Glutamatergic neuron (in vitro differentiated cells): ENCODE data around the gene SVIL. TPM values are rescaled to one million over a fixed set of nuclear protein-coding genes. Genes with fewer than 3 reads are reported as not detected.

Experiments
- DNase-seq: peaks from one replicate; pipeline ENCODE4 v3.0.0; 2022
- H3K27ac Mint-ChIP-seq: one replicate; pipeline ENCODE4 v1.8.0; 2020; ENCODE audit warnings: mild to moderate bottlenecking, mixed read lengths, inconsistent platforms; ENCODE audit not compliant: unreplicated experiment
- H3K27me3 Mint-ChIP-seq: one replicate; pipeline ENCODE4 v1.8.0; 2020; ENCODE audit warnings: mild to moderate bottlenecking, moderate library complexity, mixed read lengths, inconsistent platforms; ENCODE audit not compliant: unreplicated experiment
- H3K36me3 Mint-ChIP-seq: one replicate; pipeline ENCODE4 v1.8.0; 2020; ENCODE audit warnings: mild to moderate bottlenecking, mixed read lengths, inconsistent platforms; ENCODE audit not compliant: unreplicated experiment
- H3K4me1 Mint-ChIP-seq: one replicate; pipeline ENCODE4 v1.8.0; 2020; ENCODE audit warnings: mild to moderate bottlenecking, low read depth, mixed read lengths, inconsistent platforms; ENCODE audit not compliant: unreplicated experiment
- H3K4me3 Mint-ChIP-seq: one replicate; pipeline ENCODE4 v1.8.0; 2020; ENCODE audit warnings: mild to moderate bottlenecking, mixed read lengths, inconsistent platforms; ENCODE audit not compliant: unreplicated experiment
- H3K9me3 Mint-ChIP-seq: one replicate; pipeline ENCODE4 v1.8.0; 2020; ENCODE audit warnings: mild to moderate bottlenecking, moderate library complexity, mixed read lengths, inconsistent platforms; ENCODE audit not compliant: unreplicated experiment
- total RNA-seq: library from RNA; stranded (reverse); fragmentation: NEBNext Ultra II Directional; extraction: Animal tissue kit (Norgen Biotek cat#: 25700); gene quantifications from one replicate; pipeline ENCODE4 v1.2.1, GENCODE V29; 2021; ENCODE audit not compliant: unreplicated experiment
- TF ChIP-seq, protein P1 (sequence below): fragments of 200-600 bp; sonication (generic); IDR thresholded peaks from one replicate; pipeline ENCODE4 v1.5.0; 2021; ENCODE audit not compliant: partially characterized antibody, unreplicated experiment

The SVIL gene
- total RNA-seq, 1 donor from 2014 or later: 117 TPM

DNA sequence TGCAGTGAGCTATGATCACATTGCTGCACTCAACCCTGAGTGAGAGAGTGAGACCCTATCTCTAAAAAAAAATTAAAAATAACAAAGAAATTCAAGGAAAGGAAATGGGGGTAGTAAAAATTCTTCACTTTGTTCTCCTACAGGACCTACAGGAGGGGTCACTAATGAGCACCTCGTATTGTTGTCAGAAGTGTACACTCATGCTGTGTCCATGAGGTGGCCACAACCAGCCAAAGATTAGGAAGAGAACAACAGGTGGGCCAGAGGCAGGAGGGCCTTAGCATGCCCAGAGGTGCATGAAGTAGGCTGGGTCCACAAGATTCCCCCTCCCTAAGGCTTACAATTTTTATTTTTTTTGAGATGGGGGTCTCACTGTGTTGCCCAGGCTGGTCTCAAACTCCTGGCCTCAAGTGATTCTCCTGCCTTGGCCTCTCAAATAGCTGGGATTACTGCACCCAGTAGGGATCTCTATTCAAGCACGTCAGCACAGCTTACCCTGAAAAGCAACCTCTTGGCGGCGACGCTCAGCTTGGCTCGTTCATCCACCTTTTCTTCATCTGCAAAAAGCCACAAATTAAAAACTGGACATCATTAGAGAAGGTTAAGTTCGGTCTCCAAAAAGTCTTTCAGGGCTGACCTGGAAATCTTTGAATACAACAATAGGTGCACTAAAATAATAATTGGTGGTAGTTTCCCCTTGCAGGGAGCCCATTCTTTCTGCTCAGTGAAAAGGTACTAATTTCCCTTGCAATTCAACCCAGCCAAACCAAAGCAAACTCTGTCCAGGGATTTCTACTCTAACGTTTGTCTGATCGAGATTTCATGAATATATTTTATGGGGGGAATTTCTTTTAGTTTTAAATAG is 104.4 kb downstream of the SVIL start:
- Mint-ChIP-seq H3K36me3 (no peaks in the 10 kb centered on the region), H3K4me3 (no peak overlapping the region), H3K4me1 (peaks cover 10% of the 10 kb centered on the region), H3K27me3 (peaks cover 2% of the 10 kb centered on the region), H3K27ac (no peak overlapping the region), H3K9me3 (no peaks in the 10 kb centered on the region)
- no peak for DNase-seq
- TF ChIP-seq, protein P1, sequence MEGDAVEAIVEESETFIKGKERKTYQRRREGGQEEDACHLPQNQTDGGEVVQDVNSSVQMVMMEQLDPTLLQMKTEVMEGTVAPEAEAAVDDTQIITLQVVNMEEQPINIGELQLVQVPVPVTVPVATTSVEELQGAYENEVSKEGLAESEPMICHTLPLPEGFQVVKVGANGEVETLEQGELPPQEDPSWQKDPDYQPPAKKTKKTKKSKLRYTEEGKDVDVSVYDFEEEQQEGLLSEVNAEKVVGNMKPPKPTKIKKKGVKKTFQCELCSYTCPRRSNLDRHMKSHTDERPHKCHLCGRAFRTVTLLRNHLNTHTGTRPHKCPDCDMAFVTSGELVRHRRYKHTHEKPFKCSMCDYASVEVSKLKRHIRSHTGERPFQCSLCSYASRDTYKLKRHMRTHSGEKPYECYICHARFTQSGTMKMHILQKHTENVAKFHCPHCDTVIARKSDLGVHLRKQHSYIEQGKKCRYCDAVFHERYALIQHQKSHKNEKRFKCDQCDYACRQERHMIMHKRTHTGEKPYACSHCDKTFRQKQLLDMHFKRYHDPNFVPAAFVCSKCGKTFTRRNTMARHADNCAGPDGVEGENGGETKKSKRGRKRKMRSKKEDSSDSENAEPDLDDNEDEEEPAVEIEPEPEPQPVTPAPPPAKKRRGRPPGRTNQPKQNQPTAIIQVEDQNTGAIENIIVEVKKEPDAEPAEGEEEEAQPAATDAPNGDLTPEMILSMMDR: no peak

DNA sequence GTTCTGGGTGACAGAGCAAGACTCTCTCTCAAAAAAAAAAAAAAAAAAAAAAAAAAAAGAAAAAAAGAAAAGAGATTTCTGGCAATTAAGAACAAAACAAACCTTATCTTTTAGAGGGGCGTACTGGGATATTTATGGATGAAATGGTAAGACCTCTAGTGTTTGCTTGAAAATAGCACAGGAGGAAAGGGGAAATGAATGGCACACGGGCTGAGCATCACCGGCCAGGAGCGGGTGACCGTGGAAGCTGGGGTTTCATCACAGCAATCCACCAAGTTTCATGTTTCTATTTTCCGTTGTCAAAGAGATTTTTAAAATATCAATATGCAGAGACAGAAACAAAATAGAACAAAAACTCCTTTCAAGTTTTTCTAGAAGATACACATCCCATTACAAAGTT is 105.6 kb downstream of the SVIL start:
- Mint-ChIP-seq H3K27ac (no peak overlapping the region), H3K4me1 (peaks cover 6% of the 10 kb centered on the region), H3K27me3 (peaks cover 2% of the 10 kb centered on the region), H3K36me3 (no peaks in the 10 kb centered on the region), H3K9me3 (no peaks in the 10 kb centered on the region), H3K4me3 (no peak overlapping the region)
- TF ChIP-seq, protein P1: no peak
- DNase-seq: no peak

DNA sequence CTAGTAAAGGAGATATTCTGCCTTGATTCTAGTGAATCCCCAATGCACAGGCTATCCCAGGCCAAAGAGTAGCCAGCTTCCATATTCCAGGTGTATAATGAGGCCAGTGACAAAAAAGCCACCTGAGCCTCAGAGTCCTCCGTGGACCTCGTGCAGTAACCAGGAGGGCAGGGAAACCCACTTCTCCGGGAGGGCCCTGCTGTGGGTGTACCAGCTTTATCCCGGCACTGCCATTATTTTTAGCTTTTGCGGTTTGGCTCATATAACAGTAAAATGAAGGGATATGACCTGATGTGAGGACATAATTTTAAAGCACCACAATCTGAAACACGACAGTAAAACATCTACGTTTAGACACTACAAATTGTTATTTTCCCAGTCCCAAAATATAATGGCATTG is 109.0 kb downstream of the SVIL start:
- Mint-ChIP-seq H3K36me3 (no peaks in the 10 kb centered on the region), H3K9me3 (no peaks in the 10 kb centered on the region), H3K4me3 (no peak overlapping the region), H3K27me3 (no peaks in the 10 kb centered on the region), H3K27ac (no peak overlapping the region), H3K4me1 (no peaks in the 10 kb centered on the region)
- TF ChIP-seq, protein P1: no peak
- DNase-seq: no peak

DNA sequence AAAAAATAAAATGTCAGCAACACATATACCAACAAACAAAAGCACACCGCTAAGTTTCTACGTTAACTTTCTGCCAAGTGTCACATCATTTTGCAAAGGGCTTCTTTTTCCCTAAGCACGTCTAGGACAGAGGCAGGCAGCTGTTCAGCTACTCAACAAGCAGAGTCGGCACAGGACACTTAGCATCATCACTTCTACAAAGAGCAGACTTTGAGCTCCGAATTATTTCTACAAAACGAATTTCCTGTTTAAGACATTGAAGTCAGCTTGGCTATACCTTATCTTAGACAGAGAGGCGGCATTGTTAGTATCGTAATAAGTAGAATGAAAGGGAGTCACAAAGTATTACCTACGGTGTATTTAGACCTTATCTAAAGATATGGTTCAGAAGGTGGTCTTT is 110.1 kb downstream of the SVIL start:
- Mint-ChIP-seq H3K4me3 (no peak overlapping the region), H3K27ac (no peak overlapping the region)

DNA sequence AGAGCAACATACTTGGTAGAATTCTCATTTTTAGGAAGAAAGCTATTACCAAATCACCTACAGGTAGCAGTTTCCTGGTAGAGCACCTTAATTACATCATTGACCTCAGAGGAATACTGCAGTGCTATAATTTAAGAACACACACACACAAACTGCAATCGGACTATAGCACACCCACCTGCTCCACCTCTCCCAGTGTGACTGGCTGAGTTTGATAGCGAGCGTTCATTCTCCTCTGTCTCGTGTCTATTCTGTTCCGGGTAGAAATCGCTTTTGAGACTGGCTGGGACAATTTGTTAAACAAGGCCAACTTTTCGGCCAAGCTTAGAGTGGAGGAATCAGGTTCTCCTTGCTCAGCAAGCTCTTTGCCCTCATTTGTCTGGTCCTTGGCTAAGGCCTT is 110.5 kb downstream of the SVIL start:
- DNase-seq: no peak
- no peaks in the 10 kb centered on the region for H3K4me1 Mint-ChIP-seq
- H3K27me3 Mint-ChIP-seq: no peaks in the 10 kb centered on the region
- TF ChIP-seq, protein P1: no peak
- H3K9me3 Mint-ChIP-seq: no peaks in the 10 kb centered on the region
- H3K36me3 Mint-ChIP-seq: no peaks in the 10 kb centered on the region
- H3K4me3 Mint-ChIP-seq: no peak overlapping the region
- H3K27ac Mint-ChIP-seq: no peak overlapping the region

More for the DNA sequence above, 110.1 kb downstream of the SVIL start:
- no peak for DNase-seq
- Mint-ChIP-seq H3K36me3 (no peaks in the 10 kb centered on the region), H3K9me3 (no peaks in the 10 kb centered on the region), H3K27me3 (no peaks in the 10 kb centered on the region), H3K4me1 (no peaks in the 10 kb centered on the region)
- TF ChIP-seq, protein P1: no peak
